GM18861 (cell line): ENCODE results near the gene FLNA.

ENCODE experiments used
- ATAC-seq: cut with Tn5 transposase; IDR thresholded peaks from one replicate; pipeline ENCODE4 v1.9.1; 2021; ENCODE audit not compliant: unreplicated experiment

FLNA gene

DNA sequence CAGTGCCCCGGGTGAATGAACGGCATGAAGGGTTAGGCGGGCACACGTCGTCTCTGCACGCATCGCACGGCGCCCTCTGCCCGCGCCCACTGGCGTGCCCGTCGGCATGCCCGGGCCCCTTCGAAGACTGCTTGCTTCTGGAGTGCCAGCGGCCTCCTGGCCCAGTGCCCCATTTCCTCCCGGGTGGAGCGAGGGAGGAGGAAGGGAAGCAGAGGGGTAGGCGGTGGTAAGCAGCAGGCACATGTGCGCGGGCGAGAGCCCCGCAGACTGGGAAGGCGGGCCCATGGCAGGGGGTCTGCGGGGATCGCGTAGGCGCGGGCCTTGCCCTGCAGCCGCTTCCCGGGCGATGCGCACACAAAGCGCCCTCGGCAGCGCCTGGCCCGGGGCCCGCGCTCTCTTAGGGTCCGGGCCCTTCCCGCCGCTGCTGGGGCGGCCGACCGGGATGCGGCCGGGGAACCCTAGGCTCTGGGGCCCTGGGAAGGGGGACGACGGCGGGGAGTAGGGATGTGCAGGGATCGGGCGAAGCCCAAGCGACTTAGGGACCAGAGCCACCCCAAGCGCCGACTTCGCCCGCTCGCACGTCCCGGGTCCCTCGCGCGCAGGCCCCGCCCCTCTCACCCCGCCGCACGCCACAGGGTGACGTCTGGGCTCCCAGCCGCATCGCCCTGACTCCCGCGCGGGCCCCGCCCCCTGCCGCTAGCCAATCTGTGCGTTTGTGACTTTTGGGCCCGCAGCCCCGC is 3.8 kb upstream of the FLNA start:
- no peak for ATAC-seq

DNA sequence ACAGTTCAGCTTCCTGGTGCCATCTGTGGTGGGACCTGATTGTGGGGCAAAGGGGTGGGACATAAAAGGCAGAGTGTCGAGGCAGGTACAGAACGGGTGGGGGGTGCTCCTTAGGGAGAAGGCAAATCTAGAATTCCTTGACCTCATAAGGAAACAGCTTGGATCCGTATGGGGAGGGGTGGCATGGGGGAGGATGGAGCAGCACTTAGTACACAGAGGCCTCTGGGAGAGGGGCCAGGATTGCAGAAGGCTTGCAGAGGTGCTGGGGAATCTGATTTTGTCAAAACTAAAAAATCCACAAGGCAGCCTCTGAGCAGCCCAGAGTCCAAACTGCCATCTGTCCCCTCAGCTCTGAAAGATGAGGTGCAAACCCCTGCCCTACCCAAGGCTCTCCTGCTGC is 2.3 kb upstream of the FLNA start:
- no peak for ATAC-seq

DNA sequence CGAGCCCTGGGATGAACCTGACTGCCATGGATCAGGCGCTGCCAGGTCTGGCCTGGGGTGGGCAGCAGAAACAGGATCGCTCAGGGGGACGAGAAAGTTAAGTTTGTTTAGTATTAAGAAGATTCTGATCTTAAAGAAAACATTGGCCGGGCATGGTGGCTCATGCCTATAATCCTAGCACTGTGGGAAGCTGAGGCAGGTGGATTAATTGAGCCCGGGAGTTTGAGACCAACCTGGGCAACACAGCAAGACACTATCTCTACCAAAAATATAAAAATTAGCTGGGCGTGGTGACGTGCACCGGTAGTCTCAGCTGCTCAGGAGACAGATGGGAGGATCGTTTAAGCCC is 696 bp upstream of the FLNA start:
- ATAC-seq: no peak

DNA sequence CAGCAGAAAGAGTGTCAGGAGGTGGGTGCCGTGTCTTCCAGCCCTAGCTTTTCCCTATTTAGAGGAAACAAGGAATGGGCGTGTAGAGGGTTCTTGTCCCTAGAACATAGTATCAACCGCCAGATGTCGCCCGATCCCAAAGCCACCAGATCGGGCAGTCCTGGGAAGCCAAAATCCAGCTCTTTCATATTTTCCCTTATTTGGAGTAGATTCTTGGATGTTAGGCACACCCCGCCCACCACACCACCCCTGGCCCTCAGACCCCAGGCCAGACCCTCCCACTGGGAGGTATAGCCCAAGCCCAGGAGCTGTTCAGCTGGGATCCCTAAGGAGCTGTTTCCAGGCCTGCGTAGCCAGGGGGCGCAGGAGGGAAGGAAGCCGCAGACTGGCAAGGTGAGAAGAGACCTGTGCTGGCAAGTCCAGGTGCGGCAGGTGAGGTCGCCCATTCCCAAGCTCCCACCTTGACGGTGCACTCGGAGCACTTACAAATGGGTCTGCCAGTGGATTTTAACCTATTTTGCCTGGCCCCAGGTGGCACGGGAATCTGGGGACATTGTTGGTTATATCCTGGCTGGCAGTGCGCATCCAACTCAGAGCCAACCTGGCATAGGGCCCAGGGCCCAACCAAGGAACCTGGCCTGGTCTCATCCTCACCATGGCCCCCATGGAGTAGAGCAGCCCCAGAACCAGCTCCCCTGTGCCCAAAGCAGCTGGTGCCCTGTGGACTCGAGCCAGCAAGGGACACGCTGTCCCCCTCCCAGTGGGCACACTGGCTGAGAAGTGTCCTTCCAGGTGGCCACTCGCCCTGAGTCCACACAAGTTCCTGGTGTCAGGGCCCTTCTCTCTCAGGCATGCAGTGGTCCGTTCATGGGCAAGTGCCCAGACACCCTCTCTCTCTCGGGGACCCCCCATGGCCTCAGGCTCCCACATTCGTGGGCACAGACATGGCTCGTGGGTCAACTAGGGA is 811 bp downstream of the FLNA start:
- no peak for ATAC-seq

DNA sequence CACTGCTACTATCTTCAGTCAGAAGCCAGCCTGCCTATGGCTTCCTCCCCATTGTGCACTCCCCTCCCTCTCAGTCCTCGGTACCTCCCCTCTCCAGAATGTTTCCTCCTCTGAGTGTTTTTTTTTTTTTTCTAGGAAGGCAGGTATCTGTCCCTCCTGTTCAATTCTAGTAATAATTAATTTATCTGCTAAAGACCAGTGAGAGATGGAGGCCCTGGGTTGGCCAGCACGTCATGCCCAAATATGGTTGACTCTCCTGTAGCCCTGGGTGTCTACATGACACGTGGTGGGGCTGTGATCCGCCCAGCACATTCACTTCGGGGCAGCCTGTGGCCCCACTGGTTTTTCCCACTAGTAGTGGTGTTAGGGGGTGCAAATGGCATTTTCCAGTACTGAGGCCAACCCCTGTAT is 1.8 kb downstream of the FLNA start:
- ATAC-seq: peak; percentile 27

DNA sequence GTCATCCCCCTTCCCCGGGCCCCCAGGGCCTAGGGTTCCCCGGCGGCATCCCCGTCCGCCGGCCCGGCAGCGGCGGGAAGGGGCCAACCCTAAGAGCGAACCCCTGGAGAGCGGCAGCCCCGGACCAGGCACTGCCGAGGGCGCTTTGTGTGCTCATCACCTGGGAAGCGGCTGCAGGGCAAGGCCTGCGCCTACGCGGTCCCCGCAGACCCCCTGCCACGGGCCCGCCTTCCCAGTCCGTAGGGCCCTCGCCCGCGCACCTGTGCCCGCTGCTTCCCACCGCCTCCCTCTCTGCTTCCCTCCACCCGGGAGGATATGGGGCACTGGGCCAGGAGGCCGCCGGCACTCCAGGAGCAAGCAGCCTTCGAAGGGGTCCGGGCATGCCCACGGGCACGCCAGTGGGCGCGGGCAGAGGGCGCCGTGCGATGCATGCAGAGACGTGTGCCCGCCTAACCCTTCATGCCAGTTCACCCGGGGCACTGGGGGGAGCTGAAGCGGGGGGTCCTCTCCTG is 2.6 kb downstream of the FLNA start:
- no peak for ATAC-seq

DNA sequence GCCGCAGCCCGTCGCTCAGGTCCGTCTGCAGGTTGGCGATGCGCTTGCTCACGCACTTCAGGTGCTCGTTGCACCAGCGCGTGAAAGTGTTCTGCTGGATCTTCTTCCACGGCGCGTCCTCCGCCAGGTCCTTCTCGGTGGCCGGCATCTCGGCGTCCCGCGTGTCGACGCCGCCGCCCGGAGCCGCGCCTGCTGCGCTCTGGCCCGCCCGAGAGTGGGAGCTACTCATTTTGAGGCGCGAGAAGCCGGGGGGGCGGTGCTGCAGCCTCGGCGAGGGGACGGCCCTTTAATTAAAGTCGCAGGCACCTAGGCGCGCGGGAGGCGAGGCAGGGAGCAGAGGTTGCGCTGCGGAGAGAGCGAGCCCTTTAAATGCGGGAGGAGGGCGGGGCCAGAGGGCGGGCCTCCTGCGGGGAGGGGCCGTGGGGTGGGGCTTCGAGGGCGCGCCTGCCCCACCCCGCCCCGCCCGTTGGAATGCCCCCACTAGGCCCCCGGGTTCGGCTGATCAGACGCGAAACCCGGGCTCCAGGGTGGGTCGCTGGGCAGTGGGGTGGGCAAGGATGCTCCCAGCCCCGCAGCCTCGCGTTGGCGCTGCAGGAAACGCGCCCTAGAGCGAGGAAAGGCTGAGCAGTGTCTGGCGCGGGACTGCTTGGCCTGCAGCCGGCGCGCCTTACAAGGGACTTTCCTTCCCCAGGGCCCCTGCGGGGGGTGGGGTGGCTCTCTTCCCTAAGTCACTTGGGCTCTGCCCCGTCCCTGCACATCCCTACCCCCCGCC is 3.2 kb downstream of the FLNA start:
- ATAC-seq: peak; percentile 42

DNA sequence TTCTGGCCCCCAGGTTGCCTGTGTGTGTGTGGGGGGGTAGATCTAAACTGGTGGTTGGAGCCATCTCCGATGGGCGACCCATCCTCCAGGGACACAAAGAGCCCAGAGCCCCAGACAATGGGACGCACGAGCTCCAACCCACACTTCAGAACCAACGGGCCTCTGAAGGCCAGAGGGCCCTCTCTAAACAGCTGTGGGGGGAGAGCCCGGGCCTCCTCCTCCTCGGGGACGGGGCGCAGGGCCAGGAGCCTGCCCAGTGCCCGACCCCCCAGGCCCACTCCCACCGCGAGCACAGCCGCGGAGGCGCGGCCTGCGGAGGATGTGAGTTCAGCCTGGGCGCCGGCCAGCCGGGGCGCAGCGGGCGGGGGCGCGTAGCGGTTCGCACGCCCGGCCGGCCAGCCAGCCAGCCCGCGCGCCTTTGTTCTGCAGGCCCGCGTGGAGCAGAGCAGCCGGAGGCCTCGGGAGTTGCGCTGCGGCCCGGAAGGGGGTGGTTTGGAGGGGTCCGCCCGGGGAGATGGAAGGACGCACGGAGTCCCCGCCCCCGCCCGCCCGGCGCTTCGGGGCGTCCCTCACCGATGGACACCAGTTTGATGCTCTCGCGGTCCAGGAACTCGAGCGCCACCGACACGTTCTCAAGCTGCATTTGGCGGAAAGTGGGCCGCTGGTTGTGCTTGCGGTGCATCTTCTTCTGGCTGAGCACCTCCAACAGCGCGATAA is 4.0 kb downstream of the FLNA start:
- ATAC-seq: no peak

DNA sequence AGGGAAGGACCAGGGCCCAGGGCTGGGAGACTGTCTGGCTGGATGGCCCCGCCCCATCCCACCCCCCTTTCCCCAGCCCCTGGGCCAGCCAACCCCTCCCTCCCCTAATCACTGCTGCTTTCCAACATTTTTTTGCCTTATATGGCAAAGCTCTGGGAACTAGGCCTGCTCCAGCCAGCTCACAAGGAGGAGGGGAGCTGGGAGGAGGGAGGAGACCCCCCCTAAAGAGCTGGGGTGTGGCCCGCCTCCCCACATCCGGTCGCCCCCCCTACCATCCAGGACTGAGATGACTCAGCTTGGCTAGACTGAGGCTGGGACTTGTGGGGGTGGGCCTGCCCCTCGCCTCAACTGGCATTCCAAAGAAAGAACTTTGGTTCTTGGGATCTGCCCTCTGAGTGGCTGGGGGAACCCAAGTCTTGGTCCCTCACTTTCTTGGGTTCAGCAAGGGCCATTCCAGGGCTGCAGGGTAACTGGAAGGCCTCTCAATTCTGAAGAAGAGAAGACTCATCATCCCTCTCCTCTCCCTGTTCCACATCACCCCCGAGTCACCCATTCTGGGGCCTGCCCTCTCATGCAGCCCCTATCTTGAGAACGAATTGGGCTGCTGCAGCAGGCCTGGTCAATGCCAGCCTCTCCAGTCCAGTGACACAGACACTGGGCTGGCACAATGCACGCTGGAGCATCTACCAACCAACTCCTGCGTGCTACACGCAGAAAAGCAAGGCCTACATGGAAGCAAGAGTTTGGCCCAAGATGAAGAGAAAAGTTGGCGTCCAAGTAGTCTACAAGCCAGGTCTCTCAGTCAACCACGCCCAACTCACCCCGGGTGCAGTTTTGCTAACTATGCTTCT is 4.8 kb downstream of the FLNA start:
- ATAC-seq: no peak

DNA sequence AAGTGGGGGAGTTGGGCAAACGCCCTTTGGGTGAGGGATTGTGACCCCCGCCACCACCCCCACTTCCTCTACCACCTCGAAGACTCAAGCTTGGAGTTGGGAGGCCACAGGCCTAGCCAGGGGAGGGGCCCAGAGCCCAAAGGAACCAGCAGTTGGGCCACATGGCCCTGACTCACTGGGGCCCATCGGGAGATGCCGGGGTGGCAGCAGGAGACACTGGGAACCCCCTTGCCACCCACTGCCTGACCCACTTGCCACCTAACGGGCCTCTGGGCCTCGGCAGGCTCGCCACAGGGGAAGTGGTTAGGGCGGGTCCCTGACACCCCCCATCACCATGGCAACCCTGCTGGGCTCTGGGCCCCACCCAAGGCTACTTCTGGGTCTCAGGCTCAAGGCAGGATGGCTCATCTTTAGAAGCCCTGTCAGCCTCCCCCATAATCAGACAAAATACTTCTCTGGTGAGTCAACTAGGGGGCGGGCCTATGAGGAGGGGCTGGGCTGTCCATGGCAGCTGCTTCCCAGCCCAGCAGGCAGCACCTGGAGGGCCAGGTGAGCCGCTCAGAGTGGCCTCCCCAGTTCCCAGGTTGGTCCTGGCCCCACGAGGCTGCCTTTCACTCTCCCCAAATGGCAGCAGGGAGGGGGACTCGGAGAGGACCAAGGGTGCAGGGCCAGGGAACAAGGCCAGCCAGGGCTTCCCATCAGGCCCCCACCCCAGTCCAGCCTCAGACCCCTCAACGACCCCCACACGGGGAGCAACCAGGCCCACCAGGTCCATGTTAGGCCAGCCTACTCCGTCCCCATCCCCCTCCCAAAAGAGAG is 5.6 kb downstream of the FLNA start:
- ATAC-seq: peak; percentile 32

DNA sequence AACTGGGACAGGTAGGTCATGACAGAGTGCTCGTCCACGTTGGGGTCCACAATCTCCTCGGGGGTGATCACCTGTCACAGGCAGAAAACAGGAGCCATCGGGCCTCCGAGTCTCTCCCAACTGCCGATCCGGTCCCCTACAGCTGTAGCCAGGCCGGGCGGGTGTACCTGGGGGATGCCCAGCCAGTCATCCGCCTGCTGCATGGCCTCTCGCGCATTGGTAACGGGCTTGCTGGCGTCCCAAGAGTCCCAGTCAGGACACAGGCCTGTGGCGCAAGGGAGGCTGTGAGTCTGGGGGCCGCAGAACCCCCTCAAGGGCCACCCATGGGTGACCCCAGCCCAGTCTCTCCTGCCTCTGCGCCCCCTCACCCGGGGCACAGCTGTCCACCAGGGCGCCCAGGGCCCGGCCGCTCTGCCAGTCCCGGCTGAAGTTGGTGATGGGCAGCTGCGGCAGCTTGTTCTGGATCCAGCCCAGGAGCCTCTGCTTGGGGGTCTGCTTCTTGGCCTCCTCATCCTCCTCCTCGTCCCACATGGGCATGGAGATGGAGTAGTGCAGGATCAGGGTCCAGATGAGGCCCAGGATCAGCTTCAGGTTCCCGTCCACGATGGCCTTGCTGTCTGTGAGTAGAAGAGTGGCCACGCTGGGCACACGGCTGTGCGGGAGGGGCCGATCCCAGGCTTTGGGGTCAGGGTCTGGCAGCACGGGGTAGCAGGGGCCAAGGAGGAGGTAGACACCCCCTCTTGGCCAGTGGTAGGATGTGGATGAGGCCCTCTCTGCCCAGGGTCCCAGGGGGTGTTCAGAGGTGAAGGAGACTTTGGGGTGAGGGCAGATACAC is 6.7 kb downstream of the FLNA start:
- no peak for ATAC-seq

DNA sequence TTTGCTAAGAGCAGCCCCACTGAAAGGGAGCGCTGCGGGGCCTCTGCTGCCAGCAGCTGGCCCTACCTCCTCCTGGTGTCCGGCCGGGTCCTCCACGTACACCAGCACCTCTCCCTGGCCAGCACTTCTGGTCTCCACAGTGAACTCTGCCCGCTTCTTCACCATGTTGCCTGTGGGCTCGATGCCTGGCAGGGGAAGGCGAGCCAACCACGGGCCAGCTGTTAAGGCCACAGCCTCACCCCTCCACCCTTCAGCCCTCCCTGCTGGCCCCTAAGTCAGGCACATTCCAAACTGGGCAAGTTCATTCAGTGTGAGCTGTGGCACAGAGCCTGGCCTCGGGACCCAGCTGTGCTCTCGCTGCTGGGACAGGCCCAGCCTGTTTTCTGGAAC is 7.8 kb downstream of the FLNA start:
- no peak for ATAC-seq

DNA sequence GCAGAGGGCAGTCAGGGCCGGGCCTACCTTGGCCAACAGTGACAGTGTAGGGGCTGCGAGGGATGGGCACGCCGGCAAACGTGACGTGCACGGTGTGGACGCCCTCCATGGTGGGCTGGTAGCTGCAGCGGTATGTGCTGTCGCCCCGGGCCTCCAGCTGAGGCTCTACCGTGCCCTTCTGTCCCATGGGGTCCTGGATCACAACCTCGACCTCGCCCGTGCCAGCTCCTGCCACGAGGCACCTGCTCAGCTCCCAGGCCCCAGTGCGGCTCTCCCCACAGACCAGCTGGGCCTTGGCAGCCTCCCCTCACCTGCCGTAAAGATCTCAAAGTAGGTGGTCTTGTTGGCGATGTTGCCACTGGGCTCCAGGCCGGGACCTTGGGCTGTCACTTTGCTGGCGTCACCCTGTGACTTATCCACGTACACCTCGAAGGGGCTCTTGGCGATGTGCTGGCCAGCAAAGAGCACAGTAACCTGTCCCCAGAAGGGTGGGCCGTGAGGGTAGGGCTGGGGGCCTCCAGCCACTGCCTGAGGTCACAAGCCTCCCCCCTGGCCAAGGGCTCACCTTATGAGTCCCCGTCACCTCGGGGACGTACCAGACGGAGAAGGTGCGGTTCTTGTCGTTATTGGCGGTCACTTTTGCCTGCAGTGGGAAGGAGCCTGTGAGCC is 8.3 kb downstream of the FLNA start:
- no peak for ATAC-seq

DNA sequence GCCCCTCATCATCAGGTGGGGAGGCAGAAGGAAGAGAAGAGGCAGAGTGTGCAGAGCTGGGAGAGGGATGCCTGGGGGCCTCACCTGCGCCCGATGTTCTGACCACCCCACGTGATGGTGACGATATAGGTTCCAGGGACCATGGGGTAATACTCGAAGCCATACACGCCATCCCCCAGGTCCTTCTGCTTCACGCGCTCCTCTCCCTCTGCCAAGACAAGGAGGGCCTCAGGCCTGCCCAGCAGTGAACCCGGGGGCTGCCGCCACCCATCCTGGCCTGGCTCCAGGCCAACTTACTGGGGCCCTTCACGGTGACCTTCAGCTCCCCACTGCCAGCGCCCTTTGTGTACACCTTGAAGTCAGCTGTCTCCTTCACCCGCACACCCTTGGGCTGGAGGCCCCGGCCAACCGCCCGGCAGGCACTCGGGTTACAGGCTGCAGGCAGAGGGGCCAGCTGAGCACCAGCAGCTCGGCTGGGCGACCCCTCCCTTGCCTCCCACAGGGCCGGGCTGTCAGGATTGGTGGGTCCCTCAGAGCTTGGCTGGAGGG is 9.3 kb downstream of the FLNA start:
- ATAC-seq: no peak

DNA sequence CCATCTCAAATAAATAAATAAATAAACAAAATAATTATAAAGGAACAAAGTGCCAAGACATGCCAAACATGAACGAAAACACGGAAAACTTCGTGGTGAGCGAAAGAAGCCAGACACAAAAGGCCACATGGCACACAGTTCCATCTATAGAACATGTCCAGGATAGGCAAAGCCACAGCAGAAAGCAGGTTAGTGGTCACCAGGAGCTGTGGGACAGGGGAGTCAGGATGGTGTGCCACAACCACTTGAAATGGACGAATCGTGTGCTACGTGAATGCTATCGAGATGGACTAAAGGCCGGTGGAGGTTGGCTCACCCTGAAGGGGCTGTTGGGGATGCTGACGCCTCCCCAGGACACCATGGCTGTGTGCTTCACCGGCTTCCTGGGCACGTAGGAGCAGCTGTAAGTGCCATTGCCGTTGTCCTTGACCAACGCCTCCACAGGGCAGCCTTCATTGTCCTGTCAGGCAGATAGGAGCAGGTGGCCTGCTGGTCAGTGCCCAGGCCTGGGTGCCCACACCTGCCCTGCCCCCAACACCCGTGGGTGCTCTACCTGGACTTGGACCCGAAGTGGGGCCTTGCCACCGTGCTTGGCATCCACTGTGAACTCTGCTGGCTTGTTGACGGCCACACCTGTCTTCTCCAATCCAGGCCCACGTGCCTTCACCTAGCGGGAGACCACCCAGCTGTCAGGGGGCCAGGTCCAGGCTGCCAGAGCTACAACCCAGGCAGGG is 10.6 kb downstream of the FLNA start:
- ATAC-seq: no peak

DNA sequence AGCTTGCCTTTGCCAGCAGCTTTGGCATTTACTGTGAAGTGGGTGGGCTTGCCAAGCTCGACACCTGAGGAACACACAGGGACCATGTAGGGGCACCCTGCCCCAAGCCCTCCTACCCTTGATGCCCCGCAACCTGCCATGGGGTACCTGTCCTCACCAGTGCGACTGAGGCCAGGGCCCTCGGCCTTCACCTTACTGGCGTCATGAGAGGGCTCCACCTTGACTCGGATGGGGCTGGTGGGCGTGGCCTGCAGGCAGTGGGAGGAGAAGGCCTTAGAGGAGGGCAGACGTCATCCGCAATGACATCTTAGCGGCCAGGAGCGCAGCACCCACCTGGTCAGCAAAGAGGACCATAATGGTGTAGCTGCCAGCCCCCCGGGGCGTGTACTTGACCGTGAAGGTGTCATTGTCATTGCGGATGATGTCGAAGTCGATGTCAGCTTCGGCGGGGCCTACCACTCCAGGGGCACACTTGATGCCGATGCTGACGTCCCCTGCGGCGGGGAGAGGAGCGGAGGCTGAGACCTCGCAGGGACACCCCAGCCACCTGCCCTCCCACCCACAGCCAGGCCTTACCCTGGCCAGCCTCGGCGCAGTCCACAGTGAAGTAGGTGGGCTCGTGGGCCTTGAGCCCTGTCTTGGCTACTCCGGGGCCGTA is 12.2 kb downstream of the FLNA start:
- ATAC-seq: no peak
